ENCODE results near the gene GRN.
"Not testable (repeated sequence)": the region's sequence is repeated elsewhere in the genome, so short reads cannot be mapped to it uniquely, and the experiment has no call there.

GRN gene

DNA sequence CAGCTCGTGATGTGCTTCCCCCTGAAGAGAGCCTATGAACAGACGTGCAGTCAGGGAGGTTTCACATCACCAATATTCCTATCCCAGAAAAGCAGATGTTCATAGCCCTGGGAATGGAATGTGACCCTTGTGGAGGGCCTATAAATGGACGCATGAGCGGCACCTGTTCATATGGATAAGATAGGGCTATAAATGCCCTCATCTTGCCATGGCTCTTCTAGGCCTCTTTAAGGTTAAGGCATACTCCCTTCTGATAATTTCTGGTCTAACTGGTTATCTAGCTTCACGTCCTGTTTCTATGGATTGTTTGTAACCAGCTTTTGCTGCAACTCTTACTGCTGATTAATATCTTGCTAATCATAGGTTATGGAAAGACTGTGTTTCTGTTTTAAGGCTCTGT is 4.5 kb upstream of the GRN start:
- H3K27me3 Mint-ChIP-seq, result peaks cover 38% of the 10 kb centered on the region
- H3K27ac Mint-ChIP-seq (ENCODE audit: low read depth); ATAC-seq (replicated peaks; ENCODE audit: extremely low read depth, poor library complexity, severe bottlenecking); H3K9me3 Mint-ChIP-seq; H3K36me3 Mint-ChIP-seq (ENCODE audit: insufficient read depth); DNase-seq (ENCODE audit: low spot score in 2 of 2); H3K4me3 Mint-ChIP-seq: not testable (repeated sequence)
- H3K4me1 Mint-ChIP-seq, result peaks cover 11% of the 10 kb centered on the region

DNA sequence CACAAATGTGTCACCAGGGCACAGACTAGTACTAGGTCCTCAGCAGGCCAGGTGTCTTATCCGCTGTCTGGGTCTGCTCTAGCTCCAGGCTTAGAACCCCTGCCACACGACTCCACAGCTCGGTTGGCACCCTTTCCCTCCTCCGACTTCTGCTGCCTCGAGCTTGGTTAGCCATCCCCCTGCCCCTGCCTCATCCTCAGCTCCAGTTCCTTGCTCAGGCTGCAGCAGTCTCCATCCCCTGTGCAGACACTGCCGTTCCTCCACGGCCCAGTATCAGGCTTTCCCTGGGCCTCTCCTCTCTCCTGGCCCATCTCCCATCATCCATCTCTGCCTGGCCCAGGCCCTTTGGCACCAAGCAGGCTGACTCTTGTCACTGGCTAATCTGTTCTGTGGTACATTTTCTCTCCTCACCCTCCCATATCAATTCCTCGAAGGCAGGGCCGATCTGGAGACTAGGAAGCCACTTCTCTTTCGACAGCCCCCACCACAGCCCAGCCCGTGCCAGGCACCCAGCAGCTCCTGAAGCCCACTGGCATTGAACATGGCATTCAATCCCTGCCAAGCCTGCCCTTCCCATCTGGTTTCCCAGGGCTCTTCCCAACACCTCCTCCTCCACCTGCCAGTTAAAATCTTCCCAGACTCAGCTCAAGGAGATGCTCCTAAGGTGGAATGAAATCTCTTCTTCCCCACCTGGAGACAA is 1.4 kb upstream of the GRN start:
- peaks cover 23% of the 10 kb centered on the region for H3K4me1 Mint-ChIP-seq
- H3K27me3 Mint-ChIP-seq, result peaks cover 22% of the 10 kb centered on the region
- DNase-seq (ENCODE audit: low spot score in 2 of 2) (no peak), ATAC-seq (replicated peaks; ENCODE audit: extremely low read depth, poor library complexity, severe bottlenecking) (no peak)
- no peaks in the 10 kb centered on the region for H3K9me3 Mint-ChIP-seq
- no peak overlapping the region for H3K4me3 Mint-ChIP-seq
- H3K27ac Mint-ChIP-seq (ENCODE audit: low read depth), result no peak overlapping the region
- peaks cover 1% of the 10 kb centered on the region for H3K36me3 Mint-ChIP-seq (ENCODE audit: insufficient read depth)

DNA sequence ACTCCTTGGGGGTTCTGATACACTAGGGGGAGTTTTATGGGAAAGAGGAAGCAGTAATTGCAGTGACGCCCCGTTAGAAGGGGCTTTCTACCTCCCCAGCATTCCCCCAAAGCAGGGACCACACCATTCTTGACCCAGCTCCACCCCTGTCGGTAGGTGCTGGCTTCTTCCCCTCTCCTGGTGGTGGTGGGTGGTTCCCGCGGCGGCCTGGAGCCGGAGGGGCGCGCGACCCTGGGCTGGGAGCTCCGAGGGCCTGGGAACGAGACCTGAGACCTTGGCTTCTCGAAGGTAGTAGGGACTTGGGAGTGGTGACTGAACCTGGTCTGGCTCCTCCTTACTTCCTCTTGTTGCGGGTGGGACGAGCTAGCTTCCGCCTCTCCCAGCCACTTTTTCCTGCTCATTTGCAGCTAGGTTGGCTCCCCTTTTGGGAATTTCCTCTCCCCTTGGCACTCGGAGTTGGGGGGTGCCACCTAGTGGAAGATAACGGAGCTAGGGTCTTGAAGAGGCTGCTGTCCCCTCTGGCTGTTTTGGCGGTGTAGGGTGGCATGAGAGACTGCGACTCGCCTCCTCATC is 438 bp downstream of the GRN start:
- H3K4me3 Mint-ChIP-seq, result peak overlapping the region; percentile 91
- ATAC-seq (replicated peaks; ENCODE audit: extremely low read depth, poor library complexity, severe bottlenecking) (peak; percentile 50), DNase-seq (ENCODE audit: low spot score in 2 of 2) (no peak)
- peaks cover 2% of the 10 kb centered on the region for H3K36me3 Mint-ChIP-seq (ENCODE audit: insufficient read depth)
- H3K27ac Mint-ChIP-seq (ENCODE audit: low read depth), result peak overlapping the region; percentile 60
- peaks cover 12% of the 10 kb centered on the region for H3K27me3 Mint-ChIP-seq
- no peaks in the 10 kb centered on the region for H3K9me3 Mint-ChIP-seq
- peaks cover 26% of the 10 kb centered on the region for H3K4me1 Mint-ChIP-seq

- Mint-ChIP-seq H3K27me3 (peaks cover 5% of the 10 kb centered on the region), H3K9me3 (no peaks in the 10 kb centered on the region), H3K4me1 (peaks cover 26% of the 10 kb centered on the region), H3K4me3 (peak overlapping the region; percentile 91), H3K36me3 (ENCODE audit: insufficient read depth) (peaks cover 4% of the 10 kb centered on the region), H3K27ac (ENCODE audit: low read depth) (peak overlapping the region; percentile 60)
- DNase-seq (ENCODE audit: low spot score in 2 of 2) (no peak), ATAC-seq (replicated peaks; ENCODE audit: extremely low read depth, poor library complexity, severe bottlenecking) (no peak)
Measured at GRCh38 chr17:44346064-44346844, 1.2 kb downstream of the GRN start.

DNA sequence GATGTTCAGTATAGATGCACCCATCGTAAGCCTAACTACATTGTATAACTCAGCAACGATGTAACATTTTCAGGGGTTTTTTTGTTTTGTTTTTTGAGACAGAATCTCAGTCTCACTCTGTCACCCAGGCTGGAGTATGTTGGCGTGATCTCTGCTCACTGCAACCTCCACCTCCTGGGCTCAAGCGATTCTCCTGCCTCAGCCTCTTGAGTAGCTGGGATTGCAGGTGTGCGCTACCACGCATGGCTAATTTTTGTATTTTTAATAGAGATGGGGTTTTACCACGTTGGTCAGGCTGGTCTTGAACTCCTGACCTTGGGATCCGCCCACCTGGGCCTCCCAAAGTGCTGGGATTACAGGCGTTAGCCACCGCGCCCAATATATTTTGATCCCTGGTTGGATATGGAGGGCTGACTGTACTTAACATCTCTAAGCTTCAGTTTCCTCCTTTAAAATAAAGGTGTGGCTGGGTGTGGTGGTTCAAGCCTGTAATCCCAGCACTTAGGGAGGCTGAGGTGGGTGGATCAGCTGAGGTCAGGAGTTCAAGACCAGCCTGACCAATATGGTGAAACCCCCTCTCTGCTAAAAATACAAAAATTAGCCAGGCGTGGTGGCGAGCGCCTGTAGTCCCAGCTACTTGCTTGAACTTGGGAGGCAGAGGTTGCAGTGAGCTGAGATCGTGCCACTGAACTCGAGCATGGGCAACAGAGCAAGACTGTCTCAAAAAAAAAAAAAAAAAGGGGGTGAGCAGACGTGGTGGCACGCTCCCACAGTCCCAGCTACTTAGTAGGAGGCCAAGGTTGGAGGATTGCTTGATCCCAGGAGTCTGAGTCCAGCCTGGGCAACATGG is 2.3 kb downstream of the GRN start:
- not testable (repeated sequence) for H3K4me3 Mint-ChIP-seq; ATAC-seq (replicated peaks; ENCODE audit: extremely low read depth, poor library complexity, severe bottlenecking); H3K27me3 Mint-ChIP-seq; H3K36me3 Mint-ChIP-seq (ENCODE audit: insufficient read depth); DNase-seq (ENCODE audit: low spot score in 2 of 2); H3K27ac Mint-ChIP-seq (ENCODE audit: low read depth); H3K9me3 Mint-ChIP-seq
- peaks cover 26% of the 10 kb centered on the region for H3K4me1 Mint-ChIP-seq

DNA sequence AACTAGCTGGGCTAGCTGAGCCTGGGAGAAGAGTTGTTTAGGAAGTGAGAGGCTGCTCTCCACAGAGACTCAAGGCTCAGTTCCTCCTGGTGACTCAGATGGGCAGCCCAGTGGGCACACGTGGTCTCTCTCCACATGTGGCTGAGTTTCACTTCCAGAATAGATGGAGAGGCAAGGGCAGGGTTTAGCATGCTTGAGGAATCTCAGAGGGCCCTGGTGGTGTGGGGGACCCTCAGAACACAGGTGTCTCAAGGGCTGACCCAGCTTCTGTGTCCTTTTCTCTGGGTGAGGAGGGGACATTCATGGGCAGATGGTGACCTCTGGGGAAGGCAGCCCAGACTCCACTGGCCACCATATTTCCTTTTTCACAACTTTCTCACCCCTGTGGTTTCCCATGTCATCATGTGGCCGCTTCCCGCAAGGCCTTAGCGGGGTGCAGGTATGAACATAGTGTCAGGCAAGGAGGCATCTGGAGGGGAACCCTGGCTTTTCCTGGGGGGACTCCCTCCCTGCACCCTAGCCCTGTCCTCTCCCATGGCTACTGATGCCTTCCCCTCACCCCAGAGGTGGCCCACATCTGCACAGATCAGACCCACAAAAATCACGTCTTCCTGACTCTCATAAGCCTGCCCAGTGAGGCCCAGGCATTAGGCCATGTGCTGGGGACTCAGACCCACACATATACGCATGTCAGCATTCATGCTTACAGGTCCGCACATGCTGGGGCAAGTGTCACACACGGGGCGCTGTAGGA is 3.3 kb downstream of the GRN start:
- no peaks in the 10 kb centered on the region for H3K27me3 Mint-ChIP-seq
- H3K27ac Mint-ChIP-seq (ENCODE audit: low read depth), result no peak overlapping the region
- peaks cover 31% of the 10 kb centered on the region for H3K4me1 Mint-ChIP-seq
- DNase-seq (ENCODE audit: low spot score in 2 of 2) (no peak), ATAC-seq (replicated peaks; ENCODE audit: extremely low read depth, poor library complexity, severe bottlenecking) (no peak)
- H3K9me3 Mint-ChIP-seq, result no peaks in the 10 kb centered on the region
- H3K4me3 Mint-ChIP-seq, result no peak overlapping the region
- peaks cover 9% of the 10 kb centered on the region for H3K36me3 Mint-ChIP-seq (ENCODE audit: insufficient read depth)

- no peak overlapping the region for H3K4me3 Mint-ChIP-seq
Measured at GRCh38 chr17:44348988-44349364, 3.9 kb downstream of the GRN start.

DNA sequence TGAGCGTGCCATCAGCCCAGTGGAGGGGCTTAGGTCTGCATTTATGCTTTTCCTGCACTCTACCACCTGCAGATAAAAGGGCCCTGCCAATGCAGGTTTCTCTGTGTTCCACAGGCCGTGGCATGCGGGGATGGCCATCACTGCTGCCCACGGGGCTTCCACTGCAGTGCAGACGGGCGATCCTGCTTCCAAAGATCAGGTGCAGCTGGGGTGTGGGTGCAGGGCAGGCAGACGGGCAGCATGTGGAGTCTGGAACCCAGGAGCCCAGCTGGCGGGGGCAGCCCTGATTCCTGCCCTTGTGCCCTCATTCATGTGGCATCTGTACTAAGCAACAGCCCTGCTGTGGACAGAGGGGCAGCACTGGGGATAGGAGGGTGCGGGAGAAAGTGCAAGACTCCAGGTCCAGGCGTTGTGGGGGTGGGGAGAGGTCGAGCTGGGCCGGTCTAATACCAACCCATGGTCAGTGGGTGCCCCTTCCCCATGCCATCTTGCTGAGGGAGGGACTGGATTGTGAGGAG is 4.5 kb downstream of the GRN start:
- DNase-seq (ENCODE audit: low spot score in 2 of 2), result no peak
- Mint-ChIP-seq H3K27ac (ENCODE audit: low read depth) (no peak overlapping the region), H3K36me3 (ENCODE audit: insufficient read depth) (peaks cover 9% of the 10 kb centered on the region), H3K4me3 (no peak overlapping the region), H3K9me3 (no peaks in the 10 kb centered on the region), H3K27me3 (no peaks in the 10 kb centered on the region), H3K4me1 (peaks cover 29% of the 10 kb centered on the region)
- no peak for ATAC-seq (replicated peaks; ENCODE audit: extremely low read depth, poor library complexity, severe bottlenecking)

More at GRCh38 chr17:44348988-44349364, 3.9 kb downstream of the GRN start:
- no peak for DNase-seq (ENCODE audit: low spot score in 2 of 2)
- H3K36me3 Mint-ChIP-seq (ENCODE audit: insufficient read depth), result peaks cover 9% of the 10 kb centered on the region
- peaks cover 31% of the 10 kb centered on the region for H3K4me1 Mint-ChIP-seq
- no peak for ATAC-seq (replicated peaks; ENCODE audit: extremely low read depth, poor library complexity, severe bottlenecking)
- no peaks in the 10 kb centered on the region for H3K9me3 Mint-ChIP-seq
- H3K27me3 Mint-ChIP-seq, result no peaks in the 10 kb centered on the region
- H3K27ac Mint-ChIP-seq (ENCODE audit: low read depth), result no peak overlapping the region

DNA sequence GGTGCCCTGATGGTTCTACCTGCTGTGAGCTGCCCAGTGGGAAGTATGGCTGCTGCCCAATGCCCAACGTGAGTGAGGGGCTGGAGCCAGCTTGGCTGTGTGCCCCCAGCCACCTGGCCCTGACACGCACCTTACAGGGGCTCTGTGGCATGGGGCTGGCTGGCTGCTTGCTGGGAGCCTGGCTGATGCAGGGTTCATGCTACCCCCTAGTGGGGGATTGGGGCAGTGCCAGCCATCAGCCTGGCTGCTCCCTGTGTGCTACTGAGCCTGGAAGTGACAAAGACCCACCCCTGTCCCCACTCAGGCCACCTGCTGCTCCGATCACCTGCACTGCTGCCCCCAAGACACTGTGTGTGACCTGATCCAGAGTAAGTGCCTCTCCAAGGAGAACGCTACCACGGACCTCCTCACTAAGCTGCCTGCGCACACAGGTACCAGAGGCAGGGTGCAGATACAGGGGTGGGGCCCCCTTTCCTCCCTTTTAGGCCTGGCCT is 5.7 kb downstream of the GRN start:
- no peaks in the 10 kb centered on the region for H3K9me3 Mint-ChIP-seq
- ATAC-seq (replicated peaks; ENCODE audit: extremely low read depth, poor library complexity, severe bottlenecking) (peak; percentile 59), DNase-seq (ENCODE audit: low spot score in 2 of 2) (peak; percentile 51 to 60)
- H3K4me3 Mint-ChIP-seq, result no peak overlapping the region
- peaks cover 18% of the 10 kb centered on the region for H3K4me1 Mint-ChIP-seq
- H3K27ac Mint-ChIP-seq (ENCODE audit: low read depth), result no peak overlapping the region
- H3K36me3 Mint-ChIP-seq (ENCODE audit: insufficient read depth), result peaks cover 9% of the 10 kb centered on the region
- H3K27me3 Mint-ChIP-seq, result no peaks in the 10 kb centered on the region

DNA sequence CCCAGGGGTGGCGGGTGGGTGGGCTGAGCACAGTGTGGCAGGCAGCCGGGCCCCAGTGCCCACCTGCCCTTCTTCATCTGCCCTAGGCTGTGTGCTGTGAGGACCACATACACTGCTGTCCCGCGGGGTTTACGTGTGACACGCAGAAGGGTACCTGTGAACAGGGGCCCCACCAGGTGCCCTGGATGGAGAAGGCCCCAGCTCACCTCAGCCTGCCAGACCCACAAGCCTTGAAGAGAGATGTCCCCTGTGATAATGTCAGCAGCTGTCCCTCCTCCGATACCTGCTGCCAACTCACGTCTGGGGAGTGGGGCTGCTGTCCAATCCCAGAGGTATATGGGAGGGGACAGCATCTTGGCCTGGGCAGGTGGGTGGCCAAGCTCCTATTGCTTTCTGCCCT is 6.4 kb downstream of the GRN start:
- ATAC-seq (replicated peaks; ENCODE audit: extremely low read depth, poor library complexity, severe bottlenecking) (no peak), DNase-seq (ENCODE audit: low spot score in 2 of 2) (no peak)
- Mint-ChIP-seq H3K9me3 (no peaks in the 10 kb centered on the region), H3K4me3 (no peak overlapping the region), H3K27me3 (no peaks in the 10 kb centered on the region), H3K36me3 (ENCODE audit: insufficient read depth) (peaks cover 9% of the 10 kb centered on the region), H3K27ac (ENCODE audit: low read depth) (no peak overlapping the region), H3K4me1 (peaks cover 11% of the 10 kb centered on the region)

DNA sequence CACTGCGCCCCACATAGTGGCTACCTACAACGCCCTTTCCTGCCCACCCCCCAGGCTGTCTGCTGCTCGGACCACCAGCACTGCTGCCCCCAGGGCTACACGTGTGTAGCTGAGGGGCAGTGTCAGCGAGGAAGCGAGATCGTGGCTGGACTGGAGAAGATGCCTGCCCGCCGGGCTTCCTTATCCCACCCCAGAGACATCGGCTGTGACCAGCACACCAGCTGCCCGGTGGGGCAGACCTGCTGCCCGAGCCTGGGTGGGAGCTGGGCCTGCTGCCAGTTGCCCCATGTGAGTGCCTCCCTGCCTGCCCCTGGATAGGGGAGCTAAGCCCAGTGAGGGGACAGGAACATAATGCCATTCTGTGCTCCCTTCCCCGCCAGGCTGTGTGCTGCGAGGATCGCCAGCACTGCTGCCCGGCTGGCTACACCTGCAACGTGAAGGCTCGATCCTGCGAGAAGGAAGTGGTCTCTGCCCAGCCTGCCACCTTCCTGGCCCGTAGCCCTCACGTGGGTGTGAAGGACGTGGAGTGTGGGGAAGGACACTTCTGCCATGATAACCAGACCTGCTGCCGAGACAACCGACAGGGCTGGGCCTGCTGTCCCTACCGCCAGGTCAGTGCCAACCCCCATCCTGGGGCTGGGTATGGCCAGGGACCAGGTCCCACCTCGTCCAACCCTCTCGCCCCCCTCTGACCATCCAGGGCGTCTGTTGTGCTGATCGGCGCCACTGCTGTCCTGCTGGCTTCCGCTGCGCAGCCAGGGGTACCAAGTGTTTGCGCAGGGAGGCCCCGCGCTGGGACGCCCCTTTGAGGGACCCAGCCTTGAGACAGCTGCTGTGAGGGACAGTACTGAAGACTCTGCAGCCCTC is 7.1 kb downstream of the GRN start:
- Mint-ChIP-seq H3K9me3 (no peaks in the 10 kb centered on the region), H3K4me3 (no peak overlapping the region), H3K4me1 (peaks cover 11% of the 10 kb centered on the region), H3K27me3 (no peaks in the 10 kb centered on the region), H3K36me3 (ENCODE audit: insufficient read depth) (peaks cover 9% of the 10 kb centered on the region), H3K27ac (ENCODE audit: low read depth) (no peak overlapping the region)
- DNase-seq (ENCODE audit: low spot score in 2 of 2) (no peak), ATAC-seq (replicated peaks; ENCODE audit: extremely low read depth, poor library complexity, severe bottlenecking) (no peak)

All from central memory CD8-positive, alpha-beta T cell (primary cell).